Measurements from ENCODE around the gene NEUROG1.

- TF ChIP-seq CTCF (IDR thresholded peaks at IDR 0.05) (no peak), POLR2A (IDR thresholded peaks at IDR 0.05) (no peak)
Observed at GRCh38 chr5:135543001-135543484, 7.3 kb upstream of the NEUROG1 start.

Data from thyroid gland (tissue), 4 donors.